MCF 10A (cell line): ENCODE results near the gene VCAN. TPM values are rescaled to one million over a fixed set of nuclear protein-coding genes. Genes with fewer than 3 reads are reported as not detected.
A peak's percentile ranks its signal among the peaks of the same experiment; 100 is the strongest.

Experiments
- BruUV-seq: library from RNA; stranded (reverse); fragments of 400-500 nt; replicated peaks from 2 replicates; lab custom pipeline; 2021; lab: Mats Ljungman, UMichigan
- CTCF ChIA-PET: fragments of 300-600 bp; sonication (Branson Sonifier 250); formaldehyde crosslinking; extraction: SDS; loops from one replicate; lab custom pipeline; 2021; ENCODE audit warnings: antibody characterized with exemption, inconsistent platforms; lab: Yijun Ruan, JAX
- POLR2A ChIA-PET: fragments of 300-600, 350-650 bp; sonication (Branson Sonifier 250); formaldehyde crosslinking; extraction: SDS; loops from one replicate; lab custom pipeline; 2020; ENCODE audit warnings: antibody characterized with exemption, inconsistent platforms; lab: Yijun Ruan, JAX
- DNase-seq: peaks from one replicate; pipeline ENCODE4 v3.0.0-alpha.2; 2018; ENCODE audit not compliant: unreplicated experiment
- H3K27ac Mint-ChIP-seq: one replicate; pipeline ENCODE4 v1.8.0; 2022; ENCODE audit warnings: mild to moderate bottlenecking, low read depth, mixed read lengths; ENCODE audit not compliant: unreplicated experiment
- H3K27me3 Mint-ChIP-seq: one replicate; pipeline ENCODE4 v1.8.0; 2022; ENCODE audit warnings: mixed read lengths; ENCODE audit not compliant: insufficient read depth, unreplicated experiment
- H3K36me3 Mint-ChIP-seq: one replicate; pipeline ENCODE4 v1.8.0; 2022; ENCODE audit warnings: mild to moderate bottlenecking, moderate library complexity, mixed read lengths; ENCODE audit not compliant: insufficient read depth, unreplicated experiment
- H3K4me1 Mint-ChIP-seq: one replicate; pipeline ENCODE4 v1.8.0; 2022; ENCODE audit warnings: mixed read lengths; ENCODE audit not compliant: insufficient read depth, unreplicated experiment
- H3K4me3 Mint-ChIP-seq: one replicate; pipeline ENCODE4 v1.8.0; 2022; ENCODE audit warnings: mild to moderate bottlenecking, moderate library complexity, mixed read lengths; ENCODE audit not compliant: unreplicated experiment
- H3K9me3 Mint-ChIP-seq: one replicate; pipeline ENCODE4 v1.8.0; 2022; ENCODE audit warnings: mixed read lengths; ENCODE audit not compliant: unreplicated experiment
- intact Hi-C: fragments of 100-400 bp; cut with micrococcal nuclease; formaldehyde crosslinking; loops from 2 replicates; pipeline ENCODE4 v1.14.1; 2022
- total RNA-seq: library from RNA; stranded (reverse); gene quantifications from 2 replicates; pipeline ENCODE4 v1.2.3, GENCODE V29; 2022
- TF ChIP-seq, protein P1 (sequence below): fragments of 200-600 bp; IDR thresholded peaks from one replicate; pipeline ENCODE4 v1.8.0; 2022; ENCODE audit warnings: antibody characterized with exemption, mild to moderate bottlenecking; ENCODE audit not compliant: unreplicated experiment

VCAN gene
- total RNA-seq, 1 experiment from 2014 or later: 50.6 TPM

DNA sequence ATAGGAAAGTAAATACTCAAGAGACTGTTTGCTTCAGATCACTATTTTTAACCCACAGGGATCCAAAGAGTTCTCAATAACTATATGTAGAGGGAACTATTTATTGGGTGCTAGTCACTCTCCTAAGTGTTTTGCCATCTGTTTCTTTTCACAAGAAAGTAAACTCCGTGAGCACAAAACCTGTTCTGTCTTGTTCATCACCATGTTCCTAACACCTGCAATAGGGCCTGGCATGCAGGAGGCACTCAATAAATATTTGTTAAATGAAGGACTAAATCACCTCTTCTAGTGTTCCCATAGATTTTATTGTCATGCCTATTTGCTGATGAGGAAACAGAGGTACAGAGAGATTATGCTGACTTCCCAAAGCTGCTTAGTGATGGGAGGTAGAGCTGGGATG lies 118.2 kb downstream of the VCAN start:
- POLR2A ChIA-PET: no interaction called here
- no peaks in the 10 kb centered on the region for H3K4me1 Mint-ChIP-seq
- TF ChIP-seq, protein P1, sequence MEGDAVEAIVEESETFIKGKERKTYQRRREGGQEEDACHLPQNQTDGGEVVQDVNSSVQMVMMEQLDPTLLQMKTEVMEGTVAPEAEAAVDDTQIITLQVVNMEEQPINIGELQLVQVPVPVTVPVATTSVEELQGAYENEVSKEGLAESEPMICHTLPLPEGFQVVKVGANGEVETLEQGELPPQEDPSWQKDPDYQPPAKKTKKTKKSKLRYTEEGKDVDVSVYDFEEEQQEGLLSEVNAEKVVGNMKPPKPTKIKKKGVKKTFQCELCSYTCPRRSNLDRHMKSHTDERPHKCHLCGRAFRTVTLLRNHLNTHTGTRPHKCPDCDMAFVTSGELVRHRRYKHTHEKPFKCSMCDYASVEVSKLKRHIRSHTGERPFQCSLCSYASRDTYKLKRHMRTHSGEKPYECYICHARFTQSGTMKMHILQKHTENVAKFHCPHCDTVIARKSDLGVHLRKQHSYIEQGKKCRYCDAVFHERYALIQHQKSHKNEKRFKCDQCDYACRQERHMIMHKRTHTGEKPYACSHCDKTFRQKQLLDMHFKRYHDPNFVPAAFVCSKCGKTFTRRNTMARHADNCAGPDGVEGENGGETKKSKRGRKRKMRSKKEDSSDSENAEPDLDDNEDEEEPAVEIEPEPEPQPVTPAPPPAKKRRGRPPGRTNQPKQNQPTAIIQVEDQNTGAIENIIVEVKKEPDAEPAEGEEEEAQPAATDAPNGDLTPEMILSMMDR: no peak
- H3K36me3 Mint-ChIP-seq: no peaks in the 10 kb centered on the region
- no peak overlapping the region for H3K27ac Mint-ChIP-seq
- H3K9me3 Mint-ChIP-seq: no peaks in the 10 kb centered on the region
- no TSS peak for BruUV-seq
- H3K4me3 Mint-ChIP-seq: no peak overlapping the region
- H3K27me3 Mint-ChIP-seq: no peaks in the 10 kb centered on the region
- intact Hi-C loops: no loop called here
- DNase-seq: no peak
- CTCF ChIA-PET: interaction anchor here (0.7 kb wide), 1 partner anchor 39 kb away, joined by 3 read pairs; no protein-coding TSS in a partner anchor

- H3K4me3 Mint-ChIP-seq: no peak overlapping the region
- no peaks in the 10 kb centered on the region for H3K9me3 Mint-ChIP-seq
- TF ChIP-seq, protein P1: no peak
- DNase-seq: no peak
- CTCF ChIA-PET: no interaction called here
- BruUV-seq: no TSS peak
- POLR2A ChIA-PET: no interaction called here
- no peaks in the 10 kb centered on the region for H3K36me3 Mint-ChIP-seq
- no peaks in the 10 kb centered on the region for H3K27me3 Mint-ChIP-seq
- H3K27ac Mint-ChIP-seq: no peak overlapping the region
- intact Hi-C loops: no loop called here
- H3K4me1 Mint-ChIP-seq: no peaks in the 10 kb centered on the region
Measured at GRCh38 chr5:83590966-83591365, 119.4 kb downstream of the VCAN start.

DNA sequence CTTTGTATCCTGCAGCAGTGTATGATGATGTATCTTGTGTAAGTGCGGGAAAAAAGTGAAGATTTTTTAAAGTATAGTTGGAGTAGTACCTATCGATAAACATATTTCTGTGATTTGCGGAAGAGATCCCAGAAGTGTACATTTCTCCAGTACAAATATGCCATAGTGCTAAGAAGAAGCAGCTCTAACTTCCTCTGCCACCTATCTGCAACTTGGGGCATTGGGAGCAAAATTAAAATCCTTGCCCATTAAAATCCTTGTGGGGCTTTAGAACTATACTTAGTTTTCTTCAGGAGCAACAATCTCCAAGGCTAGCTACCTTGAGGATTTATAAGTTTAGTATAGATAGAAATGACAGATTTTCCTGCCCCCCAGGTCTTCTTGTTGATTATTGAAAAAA lies 123.7 kb downstream of the VCAN start:
- TF ChIP-seq, protein P1: no peak
- POLR2A ChIA-PET: no interaction called here
- no TSS peak for BruUV-seq
- intact Hi-C loops: no loop called here
- peak; percentile 14 for DNase-seq
- Mint-ChIP-seq H3K4me1 (no peaks in the 10 kb centered on the region), H3K27ac (no peak overlapping the region), H3K36me3 (no peaks in the 10 kb centered on the region), H3K4me3 (no peak overlapping the region), H3K9me3 (no peaks in the 10 kb centered on the region), H3K27me3 (no peaks in the 10 kb centered on the region)
- CTCF ChIA-PET: interaction anchor here (0.7 to 1.2 kb wide), 3 partner anchors 9 to 1430 kb away, joined by 3 to 6 read pairs (median 4); no protein-coding TSS in a partner anchor

DNA sequence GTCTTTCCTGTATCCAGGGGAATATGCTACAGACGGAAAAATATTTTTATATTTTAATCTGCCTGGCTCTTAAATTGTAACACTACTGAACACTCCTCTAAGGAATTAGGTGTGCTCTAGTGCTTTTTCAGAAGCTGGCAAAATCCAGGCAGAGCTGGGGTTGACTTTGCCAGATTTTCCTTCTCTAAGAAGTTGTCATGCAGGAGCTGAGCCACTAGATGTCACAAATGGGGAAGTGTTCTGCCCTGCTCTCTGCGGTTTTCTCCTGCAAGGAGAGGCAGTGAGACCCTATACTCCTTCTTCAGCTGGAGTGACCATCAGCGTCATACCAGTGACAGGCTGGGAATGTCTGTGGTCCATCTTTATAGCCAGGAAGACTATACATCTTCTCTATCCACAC lies 136.6 kb downstream of the VCAN start:
- TF ChIP-seq, protein P1: peak; percentile 29
- Mint-ChIP-seq H3K4me3 (no peak overlapping the region), H3K4me1 (no peaks in the 10 kb centered on the region), H3K27me3 (no peaks in the 10 kb centered on the region), H3K27ac (no peak overlapping the region), H3K36me3 (no peaks in the 10 kb centered on the region), H3K9me3 (no peaks in the 10 kb centered on the region)
- BruUV-seq: no TSS peak
- intact Hi-C loops: no loop called here
- DNase-seq: peak; percentile 59
- ChIA-PET CTCF (interaction anchor here (0.6 to 1.5 kb wide), 11 partner anchors 11 to 956 kb away, joined by 3 to 9 read pairs (median 4); no protein-coding TSS in a partner anchor), POLR2A (no interaction called here)
